ENCODE results near the gene LACRT. TPM values are rescaled to one million over a fixed set of nuclear protein-coding genes. Genes with fewer than 3 reads are reported as not detected.
"Not testable (repeated sequence)": the region's sequence is repeated elsewhere in the genome, so short reads cannot be mapped to it uniquely, and the experiment has no call there.

LACRT gene
- total RNA-seq, 2 experiments from 2014 or later: not detected

GRCh38 chr12:54648265-54648664 is 13.6 kb upstream of the LACRT start, which contains the start of gene DCD:
TSS of gene DCD (minus strand) at chr12:54648365. CDS start at chr12:54648303, 62 bp downstream.
- POLR2A ChIA-PET: no interaction called here
- no peak within 1 kb of the TSS for H3K27ac Mint-ChIP-seq
- no peaks in the 10 kb centered on the region for H3K9me3 Mint-ChIP-seq
- Histone ChIP-seq H3K27me3 (ENCODE audit: control insufficient read depth in 1 of 2, insufficient read depth in 2 of 2, low read length in 2 of 2) (peaks cover 13 to 24% of the 10 kb centered on the region in 2 experiments), H3K36me3 (ENCODE audit: insufficient read depth, low read length) (no peaks in the 10 kb centered on the region), H3K4me3 (ENCODE audit: low read length) (no peak within 1 kb of the TSS), H3K9me3 (ENCODE audit: control insufficient read depth in 1 of 2, insufficient read depth in 1 of 2, low read length in 2 of 2) (no peaks in the 10 kb centered on the region), H3K4me1 (ENCODE audit: insufficient read depth, low read length) (no peaks in the 10 kb centered on the region), H3K27ac (ENCODE audit: low read depth in 1 of 2, low read length in 2 of 2) (no peak within 1 kb of the TSS)
- H3K4me1 Mint-ChIP-seq (ENCODE audit: low read depth): no peaks in the 10 kb centered on the region
- peaks cover 53% of the 10 kb centered on the region for H3K27me3 Mint-ChIP-seq
- intact Hi-C loops (cut with DNase I, micrococcal nuclease): no loop called here
- no peak for DNase-seq
- CTCF ChIA-PET: no interaction called here
- no peak for ATAC-seq (ENCODE audit: poor library complexity)
- H3K36me3 Mint-ChIP-seq (ENCODE audit: low read depth): no peaks in the 10 kb centered on the region
- H3K4me3 Mint-ChIP-seq: no peak within 1 kb of the TSS
- no peak for TF ChIP-seq CTCF (IDR thresholded peaks at IDR 0.05)

GRCh38 chr12:54641554-54641953 is 6.9 kb upstream of the LACRT start:
- ChIA-PET POLR2A (no interaction called here), CTCF (no interaction called here)
- TF ChIP-seq CTCF (IDR thresholded peaks at IDR 0.05): no peak

GRCh38 chr12:54641089-54641488 is 6.4 kb upstream of the LACRT start:
- H3K27ac Mint-ChIP-seq: no peak overlapping the region
- H3K4me3 ChIP-seq (ENCODE audit: low read length): no peak overlapping the region
- no peaks in the 10 kb centered on the region for H3K9me3 Mint-ChIP-seq
- POLR2A ChIA-PET: no interaction called here
- peaks cover 27% of the 10 kb centered on the region for H3K27me3 Mint-ChIP-seq
- DNase-seq: no peak
- H3K27me3 ChIP-seq (ENCODE audit: control insufficient read depth in 1 of 2, insufficient read depth in 2 of 2, low read length in 2 of 2): peaks cover 8% of the 10 kb centered on the region in 2 experiments
- no peak for ATAC-seq (ENCODE audit: poor library complexity)
- H3K27ac ChIP-seq (ENCODE audit: low read depth in 1 of 2, low read length in 2 of 2): no peak overlapping the region
- no peak for TF ChIP-seq CTCF (IDR thresholded peaks at IDR 0.05)
- CTCF ChIA-PET: no interaction called here
- intact Hi-C loops (cut with DNase I, micrococcal nuclease): no loop called here
- no peaks in the 10 kb centered on the region for H3K4me1 ChIP-seq (ENCODE audit: insufficient read depth, low read length)
- H3K9me3 ChIP-seq (ENCODE audit: control insufficient read depth in 1 of 2, insufficient read depth in 1 of 2, low read length in 2 of 2): no peaks in the 10 kb centered on the region
- H3K36me3 Mint-ChIP-seq (ENCODE audit: low read depth): no peaks in the 10 kb centered on the region
- H3K4me1 Mint-ChIP-seq (ENCODE audit: low read depth): no peaks in the 10 kb centered on the region
- no peaks in the 10 kb centered on the region for H3K36me3 ChIP-seq (ENCODE audit: insufficient read depth, low read length)
- H3K4me3 Mint-ChIP-seq: no peak overlapping the region

More at GRCh38 chr12:54641554-54641953, 6.9 kb upstream of the LACRT start:
- peaks cover 32% of the 10 kb centered on the region for H3K27me3 Mint-ChIP-seq
- no peak for ATAC-seq (ENCODE audit: poor library complexity)
- H3K9me3 Mint-ChIP-seq: no peaks in the 10 kb centered on the region
- intact Hi-C loops (cut with DNase I, micrococcal nuclease): no loop called here
- H3K4me1 Mint-ChIP-seq (ENCODE audit: low read depth): no peaks in the 10 kb centered on the region
- no peak for DNase-seq
- H3K4me3 Mint-ChIP-seq: no peak overlapping the region
- H3K36me3 ChIP-seq (ENCODE audit: insufficient read depth, low read length): no peaks in the 10 kb centered on the region
- H3K4me1 ChIP-seq (ENCODE audit: insufficient read depth, low read length): no peaks in the 10 kb centered on the region
- no peak overlapping the region for H3K27ac Mint-ChIP-seq
- no peak overlapping the region for H3K27ac ChIP-seq (ENCODE audit: low read depth in 1 of 2, low read length in 2 of 2)
- H3K9me3 ChIP-seq (ENCODE audit: control insufficient read depth in 1 of 2, insufficient read depth in 1 of 2, low read length in 2 of 2): no peaks in the 10 kb centered on the region
- peaks cover 8 to 10% of the 10 kb centered on the region in 2 experiments for H3K27me3 ChIP-seq (ENCODE audit: control insufficient read depth in 1 of 2, insufficient read depth in 2 of 2, low read length in 2 of 2)
- no peak overlapping the region for H3K4me3 ChIP-seq (ENCODE audit: low read length)
- no peaks in the 10 kb centered on the region for H3K36me3 Mint-ChIP-seq (ENCODE audit: low read depth)

GRCh38 chr12:54639112-54639511 is 4.4 kb upstream of the LACRT start:
- H3K36me3 ChIP-seq (ENCODE audit: insufficient read depth, low read length); H3K9me3 ChIP-seq (ENCODE audit: control insufficient read depth in 1 of 2, insufficient read depth in 1 of 2, low read length in 2 of 2); intact Hi-C loops (cut with DNase I, micrococcal nuclease); H3K4me3 Mint-ChIP-seq; H3K27me3 ChIP-seq (ENCODE audit: control insufficient read depth in 1 of 2, insufficient read depth in 2 of 2, low read length in 2 of 2); H3K27ac Mint-ChIP-seq; H3K9me3 Mint-ChIP-seq; CTCF ChIA-PET; ATAC-seq (ENCODE audit: poor library complexity); H3K4me1 ChIP-seq (ENCODE audit: insufficient read depth, low read length); H3K4me3 ChIP-seq (ENCODE audit: low read length); DNase-seq; H3K36me3 Mint-ChIP-seq (ENCODE audit: low read depth); H3K27ac ChIP-seq (ENCODE audit: low read depth in 1 of 2, low read length in 2 of 2); H3K4me1 Mint-ChIP-seq (ENCODE audit: low read depth); POLR2A ChIA-PET: not testable (repeated sequence)
- H3K27me3 Mint-ChIP-seq: peaks cover 14% of the 10 kb centered on the region

Data from CD4-positive, alpha-beta T cell (primary cell).